ENCODE data around the gene PITPNM3. TPM values are rescaled to one million over a fixed set of nuclear protein-coding genes. Genes with fewer than 3 reads are reported as not detected.

The PITPNM3 gene
- total RNA-seq, 1 donor from 2014 or later = 8.6 TPM

DNA sequence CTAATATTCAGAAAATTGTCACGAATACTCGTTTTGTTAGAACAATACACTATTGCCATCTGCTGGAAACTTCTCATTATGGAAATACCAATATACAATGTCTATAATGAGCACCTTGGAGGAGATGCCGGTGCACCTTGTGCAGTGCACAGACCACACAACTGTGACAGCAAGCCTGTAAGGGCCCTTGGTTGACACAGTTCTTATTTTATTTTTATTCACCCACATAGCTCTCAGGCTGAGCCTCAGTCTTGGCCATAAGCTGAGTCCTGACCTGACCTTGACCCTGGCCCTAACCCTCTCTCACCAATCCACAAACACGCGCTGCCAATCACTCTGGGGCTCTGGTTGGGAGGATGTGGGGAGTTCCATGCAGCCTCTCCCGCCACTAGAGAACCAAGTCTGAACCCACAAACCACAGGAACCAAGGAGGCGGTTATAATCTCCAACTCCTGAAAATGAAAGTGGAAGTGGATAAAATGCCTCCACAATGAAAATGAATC lies 129.0 kb downstream of the PITPNM3 start:
- DNase-seq (ENCODE audit: extremely low spot score in 2 of 2) = no peak
- H3K4me3 ChIP-seq = no peak overlapping the region
- intact Hi-C loops (cut with DNase I) = loop anchor here (5.0 kb wide), 1 partner anchor 840 kb away; no protein-coding TSS in a partner anchor
- H3K27ac ChIP-seq = no peak overlapping the region
- H3K9me3 ChIP-seq = no peaks in the 10 kb centered on the region
- H3K36me3 ChIP-seq = no peaks in the 10 kb centered on the region
- H3K4me1 ChIP-seq = no peaks in the 10 kb centered on the region
- H3K27me3 ChIP-seq = no peaks in the 10 kb centered on the region
- TF ChIP-seq, protein P1, sequence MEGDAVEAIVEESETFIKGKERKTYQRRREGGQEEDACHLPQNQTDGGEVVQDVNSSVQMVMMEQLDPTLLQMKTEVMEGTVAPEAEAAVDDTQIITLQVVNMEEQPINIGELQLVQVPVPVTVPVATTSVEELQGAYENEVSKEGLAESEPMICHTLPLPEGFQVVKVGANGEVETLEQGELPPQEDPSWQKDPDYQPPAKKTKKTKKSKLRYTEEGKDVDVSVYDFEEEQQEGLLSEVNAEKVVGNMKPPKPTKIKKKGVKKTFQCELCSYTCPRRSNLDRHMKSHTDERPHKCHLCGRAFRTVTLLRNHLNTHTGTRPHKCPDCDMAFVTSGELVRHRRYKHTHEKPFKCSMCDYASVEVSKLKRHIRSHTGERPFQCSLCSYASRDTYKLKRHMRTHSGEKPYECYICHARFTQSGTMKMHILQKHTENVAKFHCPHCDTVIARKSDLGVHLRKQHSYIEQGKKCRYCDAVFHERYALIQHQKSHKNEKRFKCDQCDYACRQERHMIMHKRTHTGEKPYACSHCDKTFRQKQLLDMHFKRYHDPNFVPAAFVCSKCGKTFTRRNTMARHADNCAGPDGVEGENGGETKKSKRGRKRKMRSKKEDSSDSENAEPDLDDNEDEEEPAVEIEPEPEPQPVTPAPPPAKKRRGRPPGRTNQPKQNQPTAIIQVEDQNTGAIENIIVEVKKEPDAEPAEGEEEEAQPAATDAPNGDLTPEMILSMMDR (IDR thresholded peaks at IDR 0.05) = no peak
- no peak for TF ChIP-seq POLR2A (IDR thresholded peaks at IDR 0.05)
- no peak for TF ChIP-seq POLR2AphosphoS5 (IDR thresholded peaks at IDR 0.05; ENCODE audit: insufficient read depth in 1 of 2, low read depth in 1 of 2)

DNA sequence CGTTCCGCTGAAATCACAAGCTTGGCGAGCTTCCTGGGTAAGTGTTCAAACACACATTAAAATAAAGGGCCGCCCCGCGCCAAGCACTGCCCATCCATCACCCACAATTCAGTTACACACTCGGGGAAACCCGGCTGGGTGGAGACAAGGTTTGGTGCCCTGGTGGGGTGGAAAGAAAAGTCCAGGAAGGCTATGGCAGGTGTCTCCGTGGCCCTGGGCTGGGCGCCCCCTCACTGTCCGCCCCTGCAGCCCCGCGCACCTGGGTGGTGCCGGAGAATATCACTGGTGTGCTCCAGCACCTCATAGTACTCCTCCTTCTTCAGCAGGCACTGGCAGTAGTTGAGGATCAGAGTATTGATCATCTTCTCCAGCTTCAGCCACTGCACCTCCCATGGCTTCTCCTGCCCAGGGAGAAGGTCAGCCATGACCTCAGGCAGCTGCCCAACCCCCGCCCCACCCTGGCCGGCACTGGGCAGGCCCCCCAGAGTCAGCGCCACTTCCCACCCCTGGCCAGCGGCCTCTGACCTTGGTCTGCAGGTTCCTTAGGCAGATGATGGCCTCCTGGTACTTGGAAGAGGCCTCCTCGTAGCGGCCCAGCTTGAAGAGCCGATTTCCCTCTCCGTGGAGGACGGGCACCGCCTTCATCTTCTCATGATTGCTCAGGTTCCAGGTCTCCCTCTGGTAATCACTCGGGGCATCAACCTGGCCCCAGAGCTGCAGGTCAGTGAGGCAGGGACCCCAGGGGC lies 129.8 kb downstream of the PITPNM3 start:
- H3K27me3 ChIP-seq = no peaks in the 10 kb centered on the region
- H3K9me3 ChIP-seq = no peaks in the 10 kb centered on the region
- no peaks in the 10 kb centered on the region for H3K4me1 ChIP-seq
- no peaks in the 10 kb centered on the region for H3K36me3 ChIP-seq
- no peak overlapping the region for H3K27ac ChIP-seq
- no peak overlapping the region for H3K4me3 ChIP-seq
- intact Hi-C loops (cut with DNase I) = loop anchor here (5.0 kb wide), 1 partner anchor 839 kb away; no protein-coding TSS in a partner anchor
- DNase-seq (ENCODE audit: extremely low spot score in 2 of 2) = no peak
- no peak for TF ChIP-seq POLR2AphosphoS5 (IDR thresholded peaks at IDR 0.05; ENCODE audit: insufficient read depth in 1 of 2, low read depth in 1 of 2)
- no peak for TF ChIP-seq POLR2A (IDR thresholded peaks at IDR 0.05)
- TF ChIP-seq, protein P1 (IDR thresholded peaks at IDR 0.05) = no peak

DNA sequence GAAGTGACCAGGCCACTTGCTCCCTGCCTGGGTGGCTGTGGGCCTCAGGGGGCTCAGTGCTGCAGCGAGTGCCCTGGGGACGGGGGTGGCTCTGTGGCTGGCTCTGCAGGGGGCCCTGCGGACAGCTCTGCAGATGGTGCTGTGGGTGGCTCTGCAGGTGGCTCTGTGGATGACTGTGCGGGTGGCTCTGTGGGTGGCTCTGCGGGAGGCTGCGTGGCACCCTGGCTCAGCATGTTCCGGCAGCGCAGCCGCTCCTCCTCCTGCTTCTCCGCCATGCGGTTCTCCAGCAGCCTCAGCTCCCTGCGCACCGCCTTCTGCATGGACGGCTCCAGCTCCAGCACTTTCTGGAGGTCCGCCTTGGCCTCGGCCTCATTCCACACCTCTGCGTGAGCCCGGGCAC lies 130.9 kb downstream of the PITPNM3 start:
- Histone ChIP-seq H3K36me3 (no peaks in the 10 kb centered on the region), H3K27ac (no peak overlapping the region), H3K4me3 (no peak overlapping the region), H3K9me3 (no peaks in the 10 kb centered on the region), H3K27me3 (no peaks in the 10 kb centered on the region), H3K4me1 (no peaks in the 10 kb centered on the region)
- intact Hi-C loops (cut with DNase I) = loop anchor here (5.0 kb wide), 1 partner anchor 838 kb away; no protein-coding TSS in a partner anchor
- no peak for DNase-seq (ENCODE audit: extremely low spot score in 2 of 2)
- TF ChIP-seq POLR2AphosphoS5 (IDR thresholded peaks at IDR 0.05; ENCODE audit: insufficient read depth in 1 of 2, low read depth in 1 of 2) = no peak
- no peak for TF ChIP-seq POLR2A (IDR thresholded peaks at IDR 0.05)
- TF ChIP-seq, protein P1 (IDR thresholded peaks at IDR 0.05) = no peak

DNA sequence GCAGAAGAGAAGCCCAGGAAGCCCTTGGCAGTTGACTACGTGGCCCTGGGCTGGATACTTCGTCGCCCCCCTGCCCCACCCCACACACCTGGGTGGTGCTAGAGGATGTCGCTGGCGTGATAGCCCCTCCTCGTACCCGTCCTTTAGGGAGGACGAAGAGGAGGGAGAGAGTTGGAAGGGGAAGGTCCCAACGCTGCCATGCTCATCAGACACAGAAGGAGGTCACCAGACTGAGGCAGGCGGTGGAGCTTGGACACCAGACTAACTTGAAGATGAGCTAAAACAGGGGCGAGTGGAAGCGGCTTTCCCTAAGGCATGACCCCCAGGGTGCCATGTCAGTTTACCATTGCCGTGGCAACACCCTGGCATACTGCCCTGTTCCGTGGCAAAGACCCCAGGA lies 132.4 kb downstream of the PITPNM3 start:
- no peak overlapping the region for H3K4me3 ChIP-seq
- no peaks in the 10 kb centered on the region for H3K36me3 ChIP-seq
- H3K27me3 ChIP-seq = no peaks in the 10 kb centered on the region
- TF ChIP-seq, protein P1 (IDR thresholded peaks at IDR 0.05) = no peak
- TF ChIP-seq POLR2AphosphoS5 (IDR thresholded peaks at IDR 0.05; ENCODE audit: insufficient read depth in 1 of 2, low read depth in 1 of 2) (no peak), POLR2A (IDR thresholded peaks at IDR 0.05) (no peak)
- no peaks in the 10 kb centered on the region for H3K9me3 ChIP-seq
- intact Hi-C loops (cut with DNase I) = no loop called here
- no peak for DNase-seq (ENCODE audit: extremely low spot score in 2 of 2)
- no peak overlapping the region for H3K27ac ChIP-seq
- no peaks in the 10 kb centered on the region for H3K4me1 ChIP-seq

DNA sequence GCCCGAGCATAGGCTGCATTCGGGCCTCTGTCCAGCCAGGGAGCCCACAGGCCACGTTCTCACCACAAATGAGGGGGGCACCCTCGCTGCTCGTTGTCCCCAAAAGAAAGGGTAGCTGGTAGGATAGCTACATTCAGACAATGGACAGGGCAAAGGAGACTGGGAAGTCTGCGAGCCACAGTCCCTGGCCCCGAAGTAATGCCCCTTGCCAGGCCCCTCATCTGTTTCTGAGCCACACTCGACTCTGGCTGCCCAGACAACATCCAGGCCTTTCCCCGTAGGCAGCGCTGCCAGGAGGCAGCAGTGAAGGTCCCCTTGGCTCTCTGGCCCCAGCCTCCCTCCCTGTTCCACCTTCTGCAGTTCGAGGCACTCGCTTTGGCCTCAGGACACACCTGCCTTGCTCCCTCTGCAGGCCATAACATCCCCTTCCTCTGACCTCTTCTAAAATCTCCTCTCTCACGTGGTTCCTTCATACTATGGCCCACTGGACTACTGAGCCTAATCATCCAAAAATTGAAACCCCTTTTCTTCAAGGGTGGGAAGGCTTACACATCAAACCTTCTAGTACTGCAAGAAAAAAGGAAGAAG lies 133.6 kb downstream of the PITPNM3 start:
- intact Hi-C loops (cut with DNase I) = no loop called here
- Histone ChIP-seq H3K27me3 (no peaks in the 10 kb centered on the region), H3K27ac (no peak overlapping the region), H3K4me3 (no peak overlapping the region), H3K36me3 (no peaks in the 10 kb centered on the region), H3K9me3 (no peaks in the 10 kb centered on the region), H3K4me1 (no peaks in the 10 kb centered on the region)
- TF ChIP-seq POLR2AphosphoS5 (IDR thresholded peaks at IDR 0.05; ENCODE audit: insufficient read depth in 1 of 2, low read depth in 1 of 2) = no peak
- no peak for DNase-seq (ENCODE audit: extremely low spot score in 2 of 2)
